CD4-positive, alpha-beta T cell treated with Interleukin-4 for 1 hour (primary cell): ENCODE results near the gene MTRFR.
"Not testable (repeated sequence)": the region's sequence is repeated elsewhere in the genome, so short reads cannot be mapped to it uniquely, and the experiment has no call there.

Experiments used
- DNase-seq, 2 donors: peaks; one replicate each; pipeline ENCODE4 v3.0.0-alpha.2; 2020 to 2022

MTRFR gene

GRCh38 chr12:123250471-123251383, 17.5 kb downstream of the MTRFR start:
- no peak for DNase-seq

GRCh38 chr12:123251403-123252076, 18.3 kb downstream of the MTRFR start:
- no peak for DNase-seq

GRCh38 chr12:123252365-123252764, 19.1 kb downstream of the MTRFR start:
- not testable (repeated sequence) for DNase-seq

GRCh38 chr12:123253641-123254459, 20.6 kb downstream of the MTRFR start:
- no peak for DNase-seq

- DNase-seq: no peak
Observed at GRCh38 chr12:123254853-123255446, 21.7 kb downstream of the MTRFR start.

- no peak for DNase-seq
Observed at GRCh38 chr12:123258593-123258992, 25.4 kb downstream of the MTRFR start.

- DNase-seq: no peak
Observed at GRCh38 chr12:123260081-123260480, 26.8 kb downstream of the MTRFR start.

- DNase-seq: no peak
Observed at GRCh38 chr12:123261196-123261595, 28.0 kb downstream of the MTRFR start.

GRCh38 chr12:123263196-123263817, 30.1 kb downstream of the MTRFR start:
- DNase-seq: no peak

GRCh38 chr12:123264642-123265041, 31.4 kb downstream of the MTRFR start:
- DNase-seq: no peak

- no peak for DNase-seq
Observed at GRCh38 chr12:123265851-123266678, 32.8 kb downstream of the MTRFR start.

- no peak for DNase-seq
Observed at GRCh38 chr12:123266679-123267277, 33.5 kb downstream of the MTRFR start.

GRCh38 chr12:123267335-123267920, 34.2 kb downstream of the MTRFR start:
- DNase-seq: no peak

- DNase-seq: no peak
Observed at GRCh38 chr12:123267991-123268843, 35.0 kb downstream of the MTRFR start.

GRCh38 chr12:123268850-123269249, 35.6 kb downstream of the MTRFR start:
- no peak for DNase-seq

GRCh38 chr12:123269395-123269892, 36.2 kb downstream of the MTRFR start:
- DNase-seq: peak; percentile 21 to 44

GRCh38 chr12:123269896-123270213, 36.6 kb downstream of the MTRFR start:
- no peak for DNase-seq

- peak in 1 of 2 donors; percentile 7 for DNase-seq
Observed at GRCh38 chr12:123270214-123271000, 37.2 kb downstream of the MTRFR start.
